Measurements from ENCODE around the gene SYAP1. TPM values are rescaled to one million over a fixed set of nuclear protein-coding genes. Genes with fewer than 3 reads are reported as not detected.
"Not testable (repeated sequence)": the region's sequence is repeated elsewhere in the genome, so short reads cannot be mapped to it uniquely, and the experiment has no call there.

The SYAP1 gene
- total and polyA plus RNA-seq, 7 donors = 10.9 to 29.4 (median 14.9) TPM

- Histone ChIP-seq H3K27ac (no peak overlapping the region), H3K36me3 (ENCODE audit: insufficient read depth in 1 of 2, low read depth in 1 of 2) (no peaks in the 10 kb centered on the region), H3K4me3 (no peak overlapping the region), H3K4me1 (no peaks in the 10 kb centered on the region), H3K27me3 (ENCODE audit: insufficient read depth in 3 of 3, low read length in 2 of 3) (peaks cover 0 to 8% (median 0%) of the 10 kb centered on the region in 3 donors), H3K9me3 (no peaks in the 10 kb centered on the region)
- intact Hi-C loops (cut with DNase I) = no loop called here
- ATAC-seq (no peak), DNase-seq (no peak)
- no peak for TF ChIP-seq CTCF (IDR thresholded peaks at IDR 0.05)
Observed at GRCh38 chrX:16778993-16779392, 59.6 kb downstream of the SYAP1 start.

GRCh38 chrX:16779815-16780214, 60.4 kb downstream of the SYAP1 start:
- WGBS, 3 donors = 71 to 79% (median 75%) methylated on average over 2 of the region's 2 CpGs
- not testable (repeated sequence) for ATAC-seq; H3K9me3 ChIP-seq; H3K4me3 ChIP-seq; H3K36me3 ChIP-seq (ENCODE audit: insufficient read depth in 1 of 2, low read depth in 1 of 2); H3K4me1 ChIP-seq; H3K27ac ChIP-seq; H3K27me3 ChIP-seq (ENCODE audit: insufficient read depth in 3 of 3, low read length in 2 of 3); DNase-seq
- intact Hi-C loops (cut with DNase I) = loop anchor here in 1 of 2 donors (10.0 kb wide), 1 partner anchor 55 kb away; no protein-coding TSS in a partner anchor

GRCh38 chrX:16783452-16783851, 64.0 kb downstream of the SYAP1 start:
- intact Hi-C loops (cut with DNase I) = loop anchor here in 1 of 2 donors (10.0 kb wide), 1 partner anchor 59 kb away; no protein-coding TSS in a partner anchor
- DNase-seq = no peak

GRCh38 chrX:16784440-16784839, 65.0 kb downstream of the SYAP1 start:
- not testable (repeated sequence) for H3K27me3 ChIP-seq (ENCODE audit: insufficient read depth in 3 of 3, low read length in 2 of 3); H3K36me3 ChIP-seq (ENCODE audit: insufficient read depth in 1 of 2, low read depth in 1 of 2); H3K9me3 ChIP-seq; ATAC-seq; H3K27ac ChIP-seq; DNase-seq; H3K4me1 ChIP-seq; H3K4me3 ChIP-seq
- 72 to 83% (median 78%) methylated on average over 17 to 18 of the region's 18 CpGs for WGBS, 3 donors
- intact Hi-C loops (cut with DNase I) = loop anchor here in 1 of 2 donors (10.0 kb wide), 1 partner anchor 60 kb away; no protein-coding TSS in a partner anchor

More at GRCh38 chrX:16783452-16783851, 64.0 kb downstream of the SYAP1 start:
- TF ChIP-seq CTCF (IDR thresholded peaks at IDR 0.05) = no peak
- no peaks in the 10 kb centered on the region for H3K36me3 ChIP-seq (ENCODE audit: insufficient read depth in 1 of 2, low read depth in 1 of 2)
- ATAC-seq = no peak
- H3K9me3 ChIP-seq = no peaks in the 10 kb centered on the region
- 95 to 97% (median 96%) methylated on average over 17 of the region's 17 CpGs for WGBS, 3 donors
- H3K27me3 ChIP-seq (ENCODE audit: insufficient read depth in 3 of 3, low read length in 2 of 3) = peaks cover 0 to 8% (median 0%) of the 10 kb centered on the region in 3 donors
- H3K4me3 ChIP-seq = no peak overlapping the region
- H3K4me1 ChIP-seq = no peaks in the 10 kb centered on the region
- no peak overlapping the region for H3K27ac ChIP-seq

- 11 to 15% (median 13%) methylated on average over 35 to 39 of the region's 39 CpGs for WGBS, 3 donors
- ATAC-seq (peak in 1 of 4 donors; percentile 27), DNase-seq (peak; percentile 28 to 56)
- no peaks in the 10 kb centered on the region for H3K9me3 ChIP-seq
- H3K36me3 ChIP-seq (ENCODE audit: insufficient read depth in 1 of 2, low read depth in 1 of 2) = peaks cover 0 to 11% of the 10 kb centered on the region in 2 donors
- peak overlapping the region; percentile 48 for H3K27ac ChIP-seq
- H3K4me1 ChIP-seq = no peaks in the 10 kb centered on the region
- peak overlapping the region; percentile 87 for H3K4me3 ChIP-seq
- no peaks in the 10 kb centered on the region for H3K27me3 ChIP-seq (ENCODE audit: insufficient read depth in 3 of 3, low read length in 2 of 3)
- TF ChIP-seq CTCF (IDR thresholded peaks at IDR 0.05) = no peak
- intact Hi-C loops (cut with DNase I) = loop anchor here (5.0 to 10.0 kb wide), 2 partner anchors 61 to 63 kb away; no protein-coding TSS in a partner anchor
Observed at GRCh38 chrX:16785247-16786138, 66.1 kb downstream of the SYAP1 start.

All from psoas muscle (tissue), 8 donors.